CD4-positive, alpha-beta T cell treated with Interleukin-4 for 1 hour (primary cell): ENCODE results near the gene BPI.
"Not testable (repeated sequence)": the region's sequence is repeated elsewhere in the genome, so short reads cannot be mapped to it uniquely, and the experiment has no call there.

Source experiments
- DNase-seq, 2 donors: peaks; one replicate each; pipeline ENCODE4 v3.0.0-alpha.2; 2020 to 2022

BPI gene

GRCh38 chr20:38373898-38374297 lies 69.9 kb downstream of the BPI start:
- no peak for DNase-seq

DNA sequence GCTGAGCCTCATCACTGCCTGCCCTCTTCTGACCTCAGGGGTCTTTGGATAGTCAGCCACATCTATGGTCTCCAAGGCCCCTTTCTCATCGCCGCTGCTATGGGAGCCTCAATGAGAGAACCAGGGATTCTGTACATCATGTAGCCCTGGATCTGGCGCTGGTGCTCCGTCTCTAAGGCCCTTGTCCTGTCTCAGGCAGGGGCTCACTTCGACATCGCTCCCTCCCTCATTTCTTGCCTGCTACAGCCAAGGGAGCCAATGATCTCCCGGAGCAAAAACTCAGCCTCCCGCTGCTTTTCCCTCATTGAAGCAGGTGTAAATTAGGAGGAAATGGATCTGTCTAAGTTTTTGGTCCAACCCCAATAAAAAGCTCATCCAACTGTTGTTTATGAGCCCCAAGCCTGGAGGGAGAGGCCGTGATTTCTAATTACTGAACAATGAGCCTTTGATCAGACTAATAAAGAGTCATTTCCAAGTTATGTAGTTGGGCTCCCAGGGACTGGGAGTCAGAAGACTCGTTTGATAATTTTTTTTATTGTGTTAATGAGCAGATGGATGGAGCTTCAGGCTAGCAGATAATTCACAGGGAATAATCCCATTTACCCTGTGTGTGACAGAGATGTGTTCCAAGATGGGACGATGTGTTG lies 73.2 kb downstream of the BPI start:
- no peak for DNase-seq

DNA sequence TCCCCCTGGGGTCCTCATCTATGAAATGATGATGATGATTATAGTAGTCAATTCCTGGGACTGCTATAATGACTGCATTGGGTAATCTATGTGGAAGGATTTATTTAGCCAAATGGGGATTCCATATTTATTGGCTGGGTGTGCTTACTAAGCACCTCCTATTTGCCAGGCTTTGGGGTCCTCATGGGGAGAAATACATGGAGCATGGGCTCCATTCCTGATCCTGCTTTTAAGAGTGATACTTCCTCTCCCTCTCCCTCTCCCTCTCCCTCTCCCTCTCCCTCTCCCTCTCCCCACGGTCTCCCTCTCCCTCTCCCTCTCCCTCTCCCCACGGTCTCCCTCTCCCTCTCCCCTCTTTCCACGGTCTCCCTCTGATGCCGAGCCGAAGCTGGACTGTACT lies 73.9 kb downstream of the BPI start:
- DNase-seq, result not testable (repeated sequence)

DNA sequence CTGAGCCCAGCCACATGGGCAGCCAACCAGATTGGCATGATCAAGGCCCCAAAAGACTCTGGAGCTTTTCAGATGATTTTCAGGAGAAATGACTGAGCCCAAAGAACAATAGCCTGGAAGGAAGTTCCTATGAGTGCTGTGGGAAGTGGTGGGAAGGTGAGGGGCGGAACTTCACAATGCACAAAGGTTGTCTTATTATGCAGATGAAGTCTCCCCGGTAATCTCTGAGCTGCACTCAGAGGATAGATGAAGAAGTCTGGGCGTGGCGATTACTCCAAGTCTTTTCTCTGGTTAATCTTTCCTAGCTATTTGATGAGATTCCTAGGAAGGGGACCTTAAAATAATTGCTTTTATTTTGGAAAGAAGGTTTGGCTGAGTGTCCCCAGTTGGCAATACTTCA lies 79.2 kb downstream of the BPI start:
- no peak for DNase-seq

DNA sequence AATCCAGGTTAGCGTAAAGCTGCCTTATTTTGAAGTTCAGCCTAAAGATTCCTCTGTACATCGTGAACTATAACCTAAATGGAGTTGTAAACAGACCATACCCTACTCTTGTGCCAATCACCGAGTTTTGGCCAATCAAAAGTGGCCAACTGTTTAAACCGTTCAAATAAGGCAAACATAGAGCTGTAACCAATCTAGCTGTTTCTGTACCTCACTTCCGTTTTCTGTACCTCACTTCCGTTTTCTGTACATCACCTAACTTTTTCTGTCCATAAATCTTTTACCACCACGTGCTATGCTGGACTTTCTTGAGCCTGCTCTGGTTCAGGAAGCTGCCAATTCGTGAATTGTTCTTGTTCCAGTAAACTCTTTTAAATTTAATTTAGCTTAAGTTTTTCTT lies 82.0 kb downstream of the BPI start:
- DNase-seq, result no peak

GRCh38 chr20:38386851-38387250 lies 82.9 kb downstream of the BPI start:
- DNase-seq, result no peak
